ENCODE measurements around the gene IL1RAPL2.

DNA sequence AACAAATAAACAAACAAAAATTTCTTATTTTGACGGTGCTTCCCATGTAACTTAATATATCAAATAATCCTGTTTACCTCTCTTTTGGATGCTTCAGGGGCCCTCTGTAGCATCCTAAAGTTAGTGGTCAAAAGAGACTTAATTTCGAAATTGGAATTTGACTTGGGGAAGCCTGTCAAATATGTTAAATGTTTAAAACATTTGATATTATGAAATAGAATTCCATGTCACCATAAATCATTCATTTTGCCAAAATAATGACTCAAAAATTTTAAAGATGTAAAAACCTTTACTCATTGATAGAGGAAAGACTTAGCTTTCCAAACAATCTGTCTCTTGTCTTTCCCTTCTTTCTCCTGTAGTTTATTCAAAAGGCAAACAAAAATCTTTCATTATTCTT lies 675.1 kb downstream of the IL1RAPL2 start:
- TF ChIP-seq, protein P1, sequence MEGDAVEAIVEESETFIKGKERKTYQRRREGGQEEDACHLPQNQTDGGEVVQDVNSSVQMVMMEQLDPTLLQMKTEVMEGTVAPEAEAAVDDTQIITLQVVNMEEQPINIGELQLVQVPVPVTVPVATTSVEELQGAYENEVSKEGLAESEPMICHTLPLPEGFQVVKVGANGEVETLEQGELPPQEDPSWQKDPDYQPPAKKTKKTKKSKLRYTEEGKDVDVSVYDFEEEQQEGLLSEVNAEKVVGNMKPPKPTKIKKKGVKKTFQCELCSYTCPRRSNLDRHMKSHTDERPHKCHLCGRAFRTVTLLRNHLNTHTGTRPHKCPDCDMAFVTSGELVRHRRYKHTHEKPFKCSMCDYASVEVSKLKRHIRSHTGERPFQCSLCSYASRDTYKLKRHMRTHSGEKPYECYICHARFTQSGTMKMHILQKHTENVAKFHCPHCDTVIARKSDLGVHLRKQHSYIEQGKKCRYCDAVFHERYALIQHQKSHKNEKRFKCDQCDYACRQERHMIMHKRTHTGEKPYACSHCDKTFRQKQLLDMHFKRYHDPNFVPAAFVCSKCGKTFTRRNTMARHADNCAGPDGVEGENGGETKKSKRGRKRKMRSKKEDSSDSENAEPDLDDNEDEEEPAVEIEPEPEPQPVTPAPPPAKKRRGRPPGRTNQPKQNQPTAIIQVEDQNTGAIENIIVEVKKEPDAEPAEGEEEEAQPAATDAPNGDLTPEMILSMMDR (IDR thresholded peaks at IDR 0.05): no peak
- TF ChIP-seq POLR2A (IDR thresholded peaks at IDR 0.05): no peak

All from thyroid gland (tissue), 4 donors.